Transverse colon (tissue), 4 donors: ENCODE measurements around the gene MTLN.
"Not testable (repeated sequence)": the region's sequence is repeated elsewhere in the genome, so short reads cannot be mapped to it uniquely, and the experiment has no call there.

Experiments used
- POLR2AphosphoS5 ChIP-seq, 3 donors: sonication (generic); formaldehyde crosslinking; IDR thresholded peaks; one replicate each; pipeline ENCODE4 v1.6.1; 2016; ENCODE audit warnings: antibody characterized with exemption in 3 of 3
- TF ChIP-seq, protein P1 (sequence below), 5 experiments: fragments of 200-600 bp in 3 of 5; fragments of 450-650 bp in 2 of 5; sonication (generic) in 3 of 5; IDR thresholded peaks; 1 replicate in 2 of 5; 2 replicates in 3 of 5; pipeline ENCODE4 v1.5.1; 2016 to 2017; ENCODE audit warnings: antibody characterized with exemption in 5 of 5, inconsistent platforms in 3 of 5, mild to moderate bottlenecking in 2 of 5, moderate library complexity in 1 of 5

DNA sequence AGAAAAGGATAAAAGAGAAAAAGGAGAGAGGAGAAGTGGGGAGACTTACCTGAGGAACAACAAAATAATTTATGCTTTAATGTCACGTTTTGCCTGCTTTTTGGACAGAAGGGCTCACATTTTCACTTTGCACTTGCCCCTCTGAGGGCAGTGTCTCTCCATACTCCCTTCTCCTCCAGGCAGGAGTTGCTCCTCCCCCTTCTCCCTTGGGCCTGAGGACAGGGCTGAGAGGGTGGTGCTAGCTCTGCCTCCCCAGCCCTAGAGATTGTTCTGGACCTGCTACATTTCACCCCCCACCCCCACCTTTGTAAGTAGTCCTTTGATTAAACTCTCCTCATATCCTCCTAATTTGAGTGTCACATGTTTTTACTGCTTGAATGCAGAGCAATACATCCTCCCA, 17.5 kb upstream of the MTLN start:
- TF ChIP-seq, protein P1, sequence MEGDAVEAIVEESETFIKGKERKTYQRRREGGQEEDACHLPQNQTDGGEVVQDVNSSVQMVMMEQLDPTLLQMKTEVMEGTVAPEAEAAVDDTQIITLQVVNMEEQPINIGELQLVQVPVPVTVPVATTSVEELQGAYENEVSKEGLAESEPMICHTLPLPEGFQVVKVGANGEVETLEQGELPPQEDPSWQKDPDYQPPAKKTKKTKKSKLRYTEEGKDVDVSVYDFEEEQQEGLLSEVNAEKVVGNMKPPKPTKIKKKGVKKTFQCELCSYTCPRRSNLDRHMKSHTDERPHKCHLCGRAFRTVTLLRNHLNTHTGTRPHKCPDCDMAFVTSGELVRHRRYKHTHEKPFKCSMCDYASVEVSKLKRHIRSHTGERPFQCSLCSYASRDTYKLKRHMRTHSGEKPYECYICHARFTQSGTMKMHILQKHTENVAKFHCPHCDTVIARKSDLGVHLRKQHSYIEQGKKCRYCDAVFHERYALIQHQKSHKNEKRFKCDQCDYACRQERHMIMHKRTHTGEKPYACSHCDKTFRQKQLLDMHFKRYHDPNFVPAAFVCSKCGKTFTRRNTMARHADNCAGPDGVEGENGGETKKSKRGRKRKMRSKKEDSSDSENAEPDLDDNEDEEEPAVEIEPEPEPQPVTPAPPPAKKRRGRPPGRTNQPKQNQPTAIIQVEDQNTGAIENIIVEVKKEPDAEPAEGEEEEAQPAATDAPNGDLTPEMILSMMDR (IDR thresholded peaks at IDR 0.05), result not testable (repeated sequence)
- TF ChIP-seq POLR2AphosphoS5 (IDR thresholded peaks at IDR 0.05), result not testable (repeated sequence)
